Fibroblast of lung (primary cell): ENCODE data around the gene KCNMA1. TPM values are rescaled to one million over a fixed set of nuclear protein-coding genes. Genes with fewer than 3 reads are reported as not detected.

Source experiments
- DNase-seq, 2 donors: peaks; one replicate each; pipeline versions ENCODE4 v3.0.0 to v3.0.0-alpha.2; 2010; ENCODE audit warnings: low read depth in 2 of 2
- H2AFZ ChIP-seq: 2 replicates; pipeline ENCODE4 v1.5.1; 2012; ENCODE audit warnings: low read length, control low read depth, inconsistent platforms
- H3K27ac ChIP-seq: 2 replicates; pipeline ENCODE4 v1.5.1; 2011; ENCODE audit warnings: low read length, control low read depth; ENCODE audit not compliant: insufficient read depth
- H3K27me3 ChIP-seq: 2 replicates; pipeline ENCODE4 v1.5.1; 2011; ENCODE audit warnings: mild to moderate bottlenecking, low read length; ENCODE audit not compliant: control insufficient read depth, insufficient read depth
- H3K36me3 ChIP-seq: 2 replicates; pipeline ENCODE4 v1.5.1; 2011; ENCODE audit warnings: low read length; ENCODE audit not compliant: control insufficient read depth, insufficient read depth
- H3K4me1 ChIP-seq: 2 replicates; pipeline ENCODE4 v1.5.1; 2011; ENCODE audit warnings: low read length; ENCODE audit not compliant: control insufficient read depth, insufficient read depth; ENCODE audit errors: extremely low read depth
- H3K4me2 ChIP-seq: 2 replicates; pipeline ENCODE4 v1.5.1; 2011; ENCODE audit warnings: low read length, control low read depth; ENCODE audit not compliant: insufficient read depth; ENCODE audit errors: extremely low read depth
- H3K4me3 ChIP-seq, 4 experiments: fragments of 200-600 bp in 1 of 4; sonication (generic) in 1 of 4; replicated peaks in 1 of 4; 2 replicates each; pipeline ENCODE4 v1.5.1; 2011 to 2016; ENCODE audit warnings: low read length in 4 of 4, low read depth in 3 of 4, mild to moderate bottlenecking in 3 of 4, control low read depth in 2 of 4, inconsistent platforms in 1 of 4, mixed read lengths in 1 of 4; ENCODE audit not compliant: insufficient read depth in 1 of 4; ENCODE audit errors: control extremely low read depth in 1 of 4
- H3K79me2 ChIP-seq: 2 replicates; pipeline ENCODE4 v1.5.1; 2012; ENCODE audit warnings: mild to moderate bottlenecking, low read length, inconsistent platforms; ENCODE audit not compliant: control insufficient read depth, insufficient read depth
- H3K9ac ChIP-seq: 2 replicates; pipeline ENCODE4 v1.5.1; 2011; ENCODE audit warnings: mild to moderate bottlenecking, low read length, control low read depth; ENCODE audit not compliant: insufficient read depth
- H3K9me3 ChIP-seq: 2 replicates; pipeline ENCODE4 v1.5.1; 2012; ENCODE audit warnings: low read depth, low read length; ENCODE audit not compliant: control insufficient read depth, insufficient read depth
- H4K20me1 ChIP-seq: 2 replicates; pipeline ENCODE4 v1.5.1; 2011; ENCODE audit warnings: low read length; ENCODE audit not compliant: control insufficient read depth, insufficient read depth; ENCODE audit errors: extremely low read depth
- CTCF ChIP-seq, 2 donors: IDR thresholded peaks in 1 of 2; conservative IDR thresholded peaks in 1 of 2; 1 replicate in 1 of 2; 2 replicates in 1 of 2; pipeline ENCODE4 v1.5.1; 2011 to 2012; ENCODE audit warnings: low read length in 2 of 2, control low read depth in 1 of 2, inconsistent platforms in 1 of 2, low read depth in 1 of 2, mild to moderate bottlenecking in 1 of 2
- EZH2 ChIP-seq: IDR thresholded peaks from 2 replicates; pipeline ENCODE4 v1.5.1; 2012; ENCODE audit warnings: low read length, control low read depth, mild to moderate bottlenecking; ENCODE audit errors: missing control alignments
- polyA plus RNA-seq, 2 donors: library from polyadenylated mRNA; depleted of rRNA in 1 of 2; stranded (reverse) in 1 of 2; unstranded in 1 of 2; fragments of >200 nt; gene quantifications; 2 replicates each; pipeline ENCODE4 v1.2.1, GENCODE V29; 2011 to 2012; ENCODE audit warnings: missing spikeins in 1 of 2
- total RNA-seq: library from RNA; depleted of rRNA; stranded (reverse); fragments of >200 nt; gene quantifications from 2 replicates; pipeline ENCODE4 v1.2.1, GENCODE V29; 2014

The KCNMA1 gene
- total and polyA plus RNA-seq, 2 donors (not counting 1 experiment from before 2014, with no cell fraction given): 31.0 to 138 TPM

- Histone ChIP-seq H2AFZ (no peak overlapping the region), H3K4me2 (no peak overlapping the region), H4K20me1 (no peaks in the 10 kb centered on the region), H3K27me3 (no peaks in the 10 kb centered on the region), H3K36me3 (no peaks in the 10 kb centered on the region), H3K9ac (no peak overlapping the region), H3K9me3 (no peaks in the 10 kb centered on the region), H3K4me3 (no peak overlapping the region), H3K27ac (no peak overlapping the region), H3K79me2 (no peaks in the 10 kb centered on the region), H3K4me1 (no peaks in the 10 kb centered on the region)
- DNase-seq: no peak
- TF ChIP-seq EZH2 (no peak), CTCF (conservative IDR thresholded peaks at IDR 0.05 in 1 of 2, IDR thresholded peaks at IDR 0.05 in 1 of 2; ENCODE audit: low read depth in 1 of 2, low read length in 2 of 2) (no peak)
Observed at GRCh38 chr10:77371848-77372799, 265.5 kb downstream of the KCNMA1 start.

GRCh38 chr10:77371421-77371820 is 266.2 kb downstream of the KCNMA1 start:
- Histone ChIP-seq H3K9me3 (no peaks in the 10 kb centered on the region), H3K36me3 (no peaks in the 10 kb centered on the region), H2AFZ (no peak overlapping the region), H3K9ac (no peak overlapping the region), H3K4me2 (no peak overlapping the region), H3K79me2 (no peaks in the 10 kb centered on the region), H3K27me3 (no peaks in the 10 kb centered on the region), H4K20me1 (no peaks in the 10 kb centered on the region), H3K4me3 (no peak overlapping the region), H3K27ac (no peak overlapping the region), H3K4me1 (no peaks in the 10 kb centered on the region)
- DNase-seq: no peak
- TF ChIP-seq EZH2: no peak
- no peak for TF ChIP-seq CTCF (conservative IDR thresholded peaks at IDR 0.05 in 1 of 2, IDR thresholded peaks at IDR 0.05 in 1 of 2; ENCODE audit: low read depth in 1 of 2, low read length in 2 of 2)

GRCh38 chr10:77368006-77368405 is 269.6 kb downstream of the KCNMA1 start:
- Histone ChIP-seq H3K9me3 (no peaks in the 10 kb centered on the region), H3K4me2 (no peak overlapping the region), H4K20me1 (no peaks in the 10 kb centered on the region), H3K9ac (no peak overlapping the region), H3K4me1 (no peaks in the 10 kb centered on the region), H3K27me3 (no peaks in the 10 kb centered on the region), H3K27ac (no peak overlapping the region), H2AFZ (no peak overlapping the region), H3K36me3 (no peaks in the 10 kb centered on the region), H3K79me2 (no peaks in the 10 kb centered on the region), H3K4me3 (no peak overlapping the region)
- TF ChIP-seq EZH2: no peak
- no peak for TF ChIP-seq CTCF (conservative IDR thresholded peaks at IDR 0.05 in 1 of 2, IDR thresholded peaks at IDR 0.05 in 1 of 2; ENCODE audit: low read depth in 1 of 2, low read length in 2 of 2)
- DNase-seq: no peak
